GM21360 (cell line): ENCODE data around the gene WDR62.
"Not testable (repeated sequence)": the region's sequence is repeated elsewhere in the genome, so short reads cannot be mapped to it uniquely, and the experiment has no call there.

ENCODE experiments used
- ATAC-seq: cut with Tn5 transposase; IDR thresholded peaks from one replicate; pipeline ENCODE4 v1.9.1; 2021; ENCODE audit warnings: mild to moderate bottlenecking, moderate library complexity; ENCODE audit not compliant: unreplicated experiment

WDR62 gene

GRCh38 chr19:36032251-36033104 lies 22.2 kb upstream of the WDR62 start, which contains the start of gene CLIP3:
Gene CLIP3, minus strand, starts transcription at chr19:36032873. Its CDS starts 516 bp downstream, at chr19:36032357.
- ATAC-seq = no peak

- no peak for ATAC-seq
Measured at GRCh38 chr19:36040495-36040894, 14.2 kb upstream of the WDR62 start.

GRCh38 chr19:36041092-36041491 lies 13.6 kb upstream of the WDR62 start:
- ATAC-seq = not testable (repeated sequence)

- ATAC-seq = no peak
Measured at GRCh38 chr19:36041831-36042230, 12.9 kb upstream of the WDR62 start.

GRCh38 chr19:36043952-36044351 lies 10.7 kb upstream of the WDR62 start:
- ATAC-seq = no peak

GRCh38 chr19:36046443-36047050 lies 8.2 kb upstream of the WDR62 start:
- no peak for ATAC-seq

GRCh38 chr19:36047835-36048234 lies 6.9 kb upstream of the WDR62 start:
- no peak for ATAC-seq

GRCh38 chr19:36049080-36049698 lies 5.5 kb upstream of the WDR62 start:
- ATAC-seq = no peak

GRCh38 chr19:36051236-36051635 lies 3.5 kb upstream of the WDR62 start:
- ATAC-seq = no peak

GRCh38 chr19:36051637-36052036 lies 3.1 kb upstream of the WDR62 start:
- no peak for ATAC-seq

- ATAC-seq = peak; percentile 75
Measured at GRCh38 chr19:36054119-36054732, 471 bp upstream of the WDR62 start, which contains the start of gene THAP8. Gene THAP8, minus strand, starts transcription at chr19:36054285. Its CDS starts 68 bp downstream, at chr19:36054217.

GRCh38 chr19:36058481-36059179 lies 3.9 kb downstream of the WDR62 start:
- ATAC-seq = no peak

- ATAC-seq = no peak
Measured at GRCh38 chr19:36059180-36059910, 4.6 kb downstream of the WDR62 start.

GRCh38 chr19:36060430-36060829 lies 5.7 kb downstream of the WDR62 start:
- no peak for ATAC-seq

GRCh38 chr19:36061367-36061766 lies 6.7 kb downstream of the WDR62 start:
- no peak for ATAC-seq

- ATAC-seq = no peak
Measured at GRCh38 chr19:36064826-36065225, 10.1 kb downstream of the WDR62 start.

- no peak for ATAC-seq
Measured at GRCh38 chr19:36067681-36068080, 13.0 kb downstream of the WDR62 start.

- ATAC-seq = not testable (repeated sequence)
Measured at GRCh38 chr19:36068810-36069499, 14.3 kb downstream of the WDR62 start.

GRCh38 chr19:36072081-36072480 lies 17.4 kb downstream of the WDR62 start:
- ATAC-seq = no peak
